GM13976 (cell line): ENCODE measurements around the gene FAT2.
"Not testable (repeated sequence)": the region's sequence is repeated elsewhere in the genome, so short reads cannot be mapped to it uniquely, and the experiment has no call there.

ENCODE experiments used
- DNase-seq: peaks from one replicate; pipeline ENCODE4 v3.0.0; 2012; ENCODE audit warnings: low spot score
- in situ Hi-C: fragments of 300-500 bp; cut with MboI; formaldehyde crosslinking; loops from one replicate; pipeline ENCODE4 v1.12.0; 2022; ENCODE audit warnings: low sequenced_read_pairs, mixed read lengths, inconsistent platforms; ENCODE audit not compliant: unreplicated experiment
- TF ChIP-seq, protein P1 (sequence below): IDR thresholded peaks from 2 replicates; pipeline ENCODE4 v1.5.1; 2012; ENCODE audit warnings: borderline replicate concordance, mild to moderate bottlenecking; ENCODE audit not compliant: insufficient read depth; ENCODE audit errors: extremely low read depth, missing control alignments, control extremely low read depth

FAT2 gene

DNA sequence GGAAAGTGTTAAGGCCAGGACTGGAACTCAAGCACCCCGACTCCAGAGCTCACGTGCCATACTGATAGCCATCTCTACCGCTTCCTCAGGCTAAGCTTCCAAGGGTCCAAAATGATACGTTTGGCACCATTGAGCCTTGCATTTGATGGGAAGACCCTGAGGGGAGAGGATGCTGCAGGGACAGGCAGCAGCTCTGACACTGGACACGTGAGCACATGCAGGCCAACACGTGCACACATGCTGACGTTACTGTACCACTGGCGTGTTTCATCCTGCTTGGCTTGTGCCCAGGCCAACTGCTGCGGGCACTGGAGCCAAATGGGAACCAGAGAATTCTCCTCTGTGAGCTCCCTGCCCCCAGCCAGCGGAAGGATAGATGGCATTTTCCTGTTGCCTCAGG, 5.2 kb downstream of the FAT2 start:
- DNase-seq = no peak
- TF ChIP-seq, protein P1, sequence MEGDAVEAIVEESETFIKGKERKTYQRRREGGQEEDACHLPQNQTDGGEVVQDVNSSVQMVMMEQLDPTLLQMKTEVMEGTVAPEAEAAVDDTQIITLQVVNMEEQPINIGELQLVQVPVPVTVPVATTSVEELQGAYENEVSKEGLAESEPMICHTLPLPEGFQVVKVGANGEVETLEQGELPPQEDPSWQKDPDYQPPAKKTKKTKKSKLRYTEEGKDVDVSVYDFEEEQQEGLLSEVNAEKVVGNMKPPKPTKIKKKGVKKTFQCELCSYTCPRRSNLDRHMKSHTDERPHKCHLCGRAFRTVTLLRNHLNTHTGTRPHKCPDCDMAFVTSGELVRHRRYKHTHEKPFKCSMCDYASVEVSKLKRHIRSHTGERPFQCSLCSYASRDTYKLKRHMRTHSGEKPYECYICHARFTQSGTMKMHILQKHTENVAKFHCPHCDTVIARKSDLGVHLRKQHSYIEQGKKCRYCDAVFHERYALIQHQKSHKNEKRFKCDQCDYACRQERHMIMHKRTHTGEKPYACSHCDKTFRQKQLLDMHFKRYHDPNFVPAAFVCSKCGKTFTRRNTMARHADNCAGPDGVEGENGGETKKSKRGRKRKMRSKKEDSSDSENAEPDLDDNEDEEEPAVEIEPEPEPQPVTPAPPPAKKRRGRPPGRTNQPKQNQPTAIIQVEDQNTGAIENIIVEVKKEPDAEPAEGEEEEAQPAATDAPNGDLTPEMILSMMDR = no peak
- in situ Hi-C loops = no loop called here

DNA sequence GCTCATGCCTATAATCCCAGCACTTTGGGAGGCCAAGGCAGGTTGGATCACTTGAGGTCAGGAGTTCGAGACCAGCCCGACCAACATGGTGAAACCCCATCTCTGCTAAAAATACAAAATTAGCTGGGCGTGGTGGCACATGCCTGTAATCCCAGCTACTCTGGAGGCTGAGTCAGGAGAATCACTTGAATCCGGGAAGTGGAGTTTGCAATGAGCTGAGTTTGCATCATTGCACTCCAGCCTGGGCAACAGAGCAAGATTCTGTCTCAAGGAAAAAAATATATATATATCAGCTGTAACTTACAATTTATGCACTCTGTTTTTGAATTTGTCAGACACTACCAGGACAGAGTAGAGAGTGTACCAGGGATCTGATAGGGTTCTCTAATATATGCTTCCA, 5.8 kb downstream of the FAT2 start:
- in situ Hi-C loops, DNase-seq: not testable (repeated sequence)

DNA sequence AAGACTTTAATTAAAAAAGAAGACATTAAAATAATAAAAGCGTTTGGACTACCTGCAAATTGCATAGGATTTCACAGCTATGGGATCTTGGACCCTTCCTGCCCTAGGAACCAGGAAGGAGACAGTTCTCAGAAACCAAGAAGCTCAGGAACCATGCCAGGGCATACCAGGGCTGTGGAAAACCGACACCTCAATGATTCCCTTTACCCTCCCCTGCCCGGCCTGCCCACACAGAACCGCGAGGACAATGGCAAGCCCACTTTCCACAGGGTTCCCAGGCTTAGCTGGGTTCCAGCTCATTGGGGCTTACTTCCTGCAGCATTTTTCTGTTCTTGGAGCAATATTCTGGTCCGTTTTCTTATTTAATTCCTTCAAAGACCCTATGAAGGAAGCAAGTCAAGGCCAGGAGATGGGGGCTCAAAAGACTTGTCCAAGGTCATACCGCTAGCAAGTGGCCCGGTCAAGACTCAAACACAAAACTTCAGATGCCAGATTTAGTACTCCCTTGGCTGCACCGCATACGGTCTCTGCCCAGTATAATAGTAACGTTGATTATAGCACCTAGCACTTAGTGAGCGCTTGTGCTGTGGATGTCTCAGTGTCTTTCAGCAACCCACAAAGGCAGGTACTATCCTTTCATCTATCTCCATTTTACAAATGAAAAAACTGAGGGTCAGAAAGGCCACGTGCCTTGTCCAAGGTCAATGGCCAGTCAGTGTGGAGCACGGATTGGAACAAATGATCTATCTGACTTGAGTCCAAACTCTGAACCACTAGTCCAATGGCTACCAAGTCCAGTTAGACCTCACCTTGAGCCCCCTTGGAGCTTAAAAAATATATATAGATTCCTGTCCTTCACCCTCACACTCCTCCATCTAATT, 6.8 kb downstream of the FAT2 start:
- TF ChIP-seq, protein P1 = no peak
- in situ Hi-C loops = no loop called here
- DNase-seq = no peak

DNA sequence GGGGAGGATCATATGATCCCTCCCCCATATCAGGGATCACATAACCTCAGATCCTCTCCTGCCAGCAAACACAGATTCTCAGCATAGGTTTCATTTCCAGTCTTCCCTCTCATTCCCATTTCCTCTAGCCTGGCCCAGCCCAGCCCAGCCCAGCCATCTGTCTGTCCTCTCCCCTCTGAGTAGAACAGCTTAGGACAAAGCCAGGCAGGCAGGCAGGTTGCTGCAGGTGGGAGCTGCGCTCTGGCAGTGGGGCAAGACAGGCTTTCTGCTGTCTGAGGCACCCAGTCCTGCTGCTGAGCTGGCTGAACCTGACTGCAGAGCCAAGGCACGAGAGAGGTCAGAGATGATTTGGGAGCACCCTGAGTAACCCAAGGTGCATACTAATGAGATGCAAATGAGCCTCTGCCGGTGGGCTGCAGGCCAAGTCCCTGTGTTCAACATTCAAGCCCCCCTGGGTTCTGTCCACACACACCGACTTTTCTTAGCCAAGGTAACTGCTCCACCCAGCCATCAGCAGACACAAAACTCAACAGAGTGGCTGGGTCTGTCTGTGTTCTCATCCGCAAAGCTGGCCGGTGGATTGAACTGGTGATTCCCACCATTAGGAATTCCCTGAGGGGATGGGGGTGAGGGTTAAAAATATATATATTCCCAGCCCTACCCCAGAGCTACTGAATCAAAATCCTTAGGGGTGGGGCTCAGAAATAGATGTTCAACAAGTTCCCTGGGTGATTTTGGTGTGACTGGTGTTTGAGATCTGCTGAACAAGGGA, 9.1 kb downstream of the FAT2 start:
- in situ Hi-C loops = no loop called here
- TF ChIP-seq, protein P1 = no peak
- no peak for DNase-seq

DNA sequence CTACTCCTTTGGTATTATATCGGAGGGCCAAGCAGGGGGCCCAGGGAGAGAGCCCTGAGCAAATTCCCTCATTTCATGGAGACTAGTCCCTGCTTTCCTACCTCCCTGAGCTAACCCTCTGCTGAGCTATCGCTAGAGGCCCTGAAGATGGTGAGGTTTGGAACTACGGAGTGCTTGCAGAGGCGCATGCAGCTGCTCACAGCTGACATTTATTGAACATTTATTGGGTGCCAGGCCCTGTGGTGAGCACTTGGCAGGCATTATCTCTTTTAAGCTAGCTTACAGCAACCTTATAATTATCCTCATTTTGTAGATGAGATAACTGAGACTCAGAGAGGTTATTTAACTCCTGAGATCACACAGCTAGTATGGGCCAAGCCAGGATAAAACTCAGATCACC, 9.8 kb downstream of the FAT2 start:
- DNase-seq = no peak
- in situ Hi-C loops = no loop called here
- TF ChIP-seq, protein P1 = no peak

DNA sequence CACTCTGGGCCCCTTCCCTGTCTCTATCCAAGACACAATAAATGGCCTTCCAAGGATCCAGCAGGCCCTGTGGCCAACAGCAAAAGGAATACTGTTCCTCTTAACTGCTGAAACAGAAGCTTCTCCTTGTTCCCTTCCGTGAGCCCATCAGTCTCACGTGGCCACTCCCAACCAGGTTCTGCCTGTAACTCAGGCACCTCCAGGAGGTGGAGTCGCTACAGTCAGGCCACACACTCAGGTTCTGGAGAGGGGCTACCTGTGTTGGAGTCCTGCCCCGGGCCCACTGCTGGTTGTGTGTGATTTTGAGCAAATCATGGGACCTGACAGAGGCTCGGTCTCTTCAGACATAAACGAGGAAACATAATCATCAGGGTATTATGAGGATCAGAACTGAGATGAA, 10.3 kb downstream of the FAT2 start:
- DNase-seq = no peak
- in situ Hi-C loops = no loop called here
- TF ChIP-seq, protein P1 = no peak

DNA sequence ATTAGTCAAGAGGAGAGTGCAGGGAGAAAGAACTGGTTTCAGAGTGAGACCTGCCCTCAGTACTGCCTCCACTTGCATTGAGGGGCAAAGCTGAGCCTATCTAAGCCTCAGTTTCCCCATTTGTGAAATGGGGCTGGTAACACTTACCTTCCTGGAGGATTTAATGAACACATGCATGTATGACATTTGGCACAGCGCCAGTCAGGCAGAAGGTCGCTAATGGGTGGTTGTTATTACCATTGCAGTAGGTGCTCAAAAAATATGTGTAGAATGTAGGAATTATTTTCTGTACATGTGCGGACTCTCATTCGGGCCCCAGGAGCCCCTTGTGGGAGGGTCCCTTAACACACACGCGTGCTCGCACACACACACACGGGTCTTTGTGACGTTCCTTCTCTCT, 10.9 kb downstream of the FAT2 start:
- in situ Hi-C loops = no loop called here
- no peak for DNase-seq
- TF ChIP-seq, protein P1 = no peak

DNA sequence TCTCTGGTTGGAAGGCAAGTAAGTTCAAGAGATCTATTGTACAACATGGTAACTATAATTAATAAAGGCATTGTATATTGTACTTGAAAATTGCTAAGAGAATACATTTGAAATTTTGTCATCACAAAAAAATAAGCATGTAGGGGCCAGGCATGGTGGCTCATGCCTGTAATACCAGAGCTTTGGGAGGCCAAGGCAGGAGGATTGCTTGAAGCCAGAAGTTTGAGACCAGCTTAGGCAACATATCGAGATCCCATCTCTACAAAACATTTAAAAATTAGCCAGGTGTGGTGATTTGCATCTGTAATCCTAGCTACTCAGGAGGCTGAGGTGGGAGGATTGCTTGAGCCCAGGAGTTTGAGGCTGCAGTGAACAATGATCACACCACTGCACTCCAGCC, 12.0 kb downstream of the FAT2 start:
- in situ Hi-C loops = not testable (repeated sequence)

More for the DNA sequence above, 12.0 kb downstream of the FAT2 start:
- DNase-seq = not testable (repeated sequence)
